ENCODE measurements around the gene HMG20B. TPM values are rescaled to one million over a fixed set of nuclear protein-coding genes. Genes with fewer than 3 reads are reported as not detected.

The HMG20B gene
- total RNA-seq, 2 experiments from 2014 or later, result 68.1 to 78.5 TPM

DNA sequence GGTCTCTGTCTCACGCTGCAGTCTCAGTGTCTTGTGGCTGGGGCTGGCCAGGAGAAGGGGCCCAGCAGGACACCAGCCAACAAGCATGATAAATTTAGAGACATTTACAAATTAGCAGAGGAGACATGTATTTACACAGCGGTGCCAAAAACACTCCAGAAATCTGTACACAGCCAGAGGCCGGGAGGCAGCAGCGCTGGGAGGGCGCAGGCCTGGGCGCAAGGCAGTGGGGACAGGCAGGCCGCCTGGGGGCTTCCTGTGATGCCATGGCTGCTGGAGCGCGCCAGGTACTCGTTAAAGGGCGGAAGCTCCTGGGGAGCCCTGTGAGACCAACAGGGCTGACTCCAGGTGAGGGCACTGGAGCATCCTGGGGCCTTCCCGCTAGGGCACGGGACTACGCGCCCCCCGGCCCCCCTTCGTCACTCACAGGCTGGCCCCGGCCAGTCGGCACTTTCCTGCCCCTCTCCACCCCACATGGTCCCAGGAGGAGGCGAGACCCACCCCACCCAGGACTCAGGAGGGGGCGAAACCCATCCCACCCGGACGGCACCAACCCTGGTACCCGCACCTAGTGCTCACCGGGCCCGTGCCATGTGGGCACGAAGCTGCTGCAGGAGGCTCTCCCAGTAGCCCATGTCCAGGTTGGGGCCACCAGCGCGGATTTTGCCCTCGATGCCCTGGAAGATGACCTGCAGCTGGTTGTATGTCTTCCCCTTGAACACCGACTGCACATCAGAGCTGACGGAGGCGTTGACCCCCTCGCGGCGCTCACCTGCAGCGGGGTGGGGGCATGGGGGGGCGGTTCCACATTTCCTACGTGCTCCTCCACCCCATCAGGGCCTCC, 41.3 kb downstream of the HMG20B start:
- DNase-seq, result no peak
- no peaks in the 10 kb centered on the region for H3K9me3 Mint-ChIP-seq
- no peak overlapping the region for H3K27ac Mint-ChIP-seq
- H3K4me3 Mint-ChIP-seq, result no peak overlapping the region
- CTCF ChIA-PET, result no interaction called here
- H3K27me3 Mint-ChIP-seq, result no peaks in the 10 kb centered on the region
- H3K4me1 Mint-ChIP-seq (ENCODE audit: low read depth), result no peaks in the 10 kb centered on the region
- intact Hi-C loops (cut with micrococcal nuclease), result no loop called here
- H3K36me3 Mint-ChIP-seq, result peaks cover 6% of the 10 kb centered on the region
- POLR2A ChIA-PET, result no interaction called here

DNA sequence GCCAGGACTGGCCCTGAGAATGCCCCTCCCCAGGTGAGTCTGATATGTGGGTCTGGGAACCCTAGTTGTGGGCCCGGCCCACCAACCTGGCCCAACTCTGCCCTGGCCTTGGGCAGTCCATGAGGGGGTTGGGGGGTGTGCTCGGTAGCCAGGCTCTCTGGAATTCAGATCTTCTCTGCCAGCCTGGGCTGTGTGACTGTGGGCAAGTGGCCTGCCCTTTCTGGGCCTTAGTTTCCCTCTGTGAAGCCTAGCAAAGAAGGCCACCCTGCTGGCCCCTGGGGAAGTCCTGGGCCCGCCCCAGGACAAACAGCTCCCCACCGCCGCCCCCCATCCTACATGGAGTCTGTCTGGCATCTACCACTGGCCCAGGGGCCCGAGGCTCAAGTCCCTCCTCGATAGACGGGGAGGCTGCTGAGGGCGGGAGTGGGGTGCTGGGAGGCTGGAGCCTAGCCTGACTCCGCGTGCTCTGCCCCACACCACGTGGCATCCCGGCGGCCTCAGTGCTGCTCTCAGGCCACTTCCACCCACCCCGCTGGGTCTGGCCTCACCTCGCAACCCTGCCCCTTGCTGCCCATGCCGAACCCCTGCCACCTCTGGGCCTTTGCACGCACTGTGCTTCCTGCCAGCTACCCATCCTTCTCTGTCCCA, 42.2 kb downstream of the HMG20B start:
- intact Hi-C loops (cut with micrococcal nuclease), result no loop called here
- DNase-seq, result no peak
- H3K4me3 Mint-ChIP-seq, result no peak overlapping the region
- peaks cover 7% of the 10 kb centered on the region for H3K36me3 Mint-ChIP-seq
- no peaks in the 10 kb centered on the region for H3K9me3 Mint-ChIP-seq
- H3K27me3 Mint-ChIP-seq, result no peaks in the 10 kb centered on the region
- no peak overlapping the region for H3K27ac Mint-ChIP-seq
- H3K4me1 Mint-ChIP-seq (ENCODE audit: low read depth), result no peaks in the 10 kb centered on the region
- ChIA-PET CTCF (no interaction called here), POLR2A (no interaction called here)

DNA sequence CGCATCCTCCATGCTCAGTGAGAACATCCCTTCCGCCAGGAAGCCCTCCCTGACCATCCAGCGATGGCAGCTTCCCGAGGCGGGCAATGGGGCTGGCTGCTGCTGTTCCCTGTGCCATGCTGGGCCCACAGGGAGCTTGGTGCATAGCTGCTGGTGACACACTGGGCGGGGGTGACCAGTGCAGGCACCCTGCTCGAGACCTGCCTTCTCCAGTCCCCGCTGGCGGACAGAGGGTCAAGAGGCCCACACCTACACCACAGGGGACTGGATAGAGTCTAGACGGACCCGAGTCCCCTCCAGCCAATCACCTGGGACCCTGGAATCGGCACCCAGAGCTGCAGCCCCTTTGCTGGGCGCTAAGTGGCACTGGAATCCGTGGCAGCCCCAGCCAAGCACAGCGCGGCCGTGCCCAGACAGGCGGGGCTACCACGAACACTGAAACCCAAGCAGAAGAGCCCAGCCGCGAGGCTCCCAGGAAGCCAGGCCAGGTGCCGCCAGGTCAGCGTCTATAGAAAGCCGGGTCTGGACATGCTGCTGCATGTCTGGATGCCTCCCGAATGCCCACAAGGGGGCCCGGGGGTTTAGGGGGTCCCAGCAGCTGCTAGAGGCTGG, 42.9 kb downstream of the HMG20B start:
- H3K27ac Mint-ChIP-seq, result no peak overlapping the region
- ChIA-PET CTCF (no interaction called here), POLR2A (no interaction called here)
- intact Hi-C loops (cut with micrococcal nuclease), result no loop called here
- peaks cover 7% of the 10 kb centered on the region for H3K36me3 Mint-ChIP-seq
- DNase-seq, result no peak
- no peaks in the 10 kb centered on the region for H3K9me3 Mint-ChIP-seq
- H3K4me1 Mint-ChIP-seq (ENCODE audit: low read depth), result no peaks in the 10 kb centered on the region
- H3K27me3 Mint-ChIP-seq, result no peaks in the 10 kb centered on the region
- no peak overlapping the region for H3K4me3 Mint-ChIP-seq

DNA sequence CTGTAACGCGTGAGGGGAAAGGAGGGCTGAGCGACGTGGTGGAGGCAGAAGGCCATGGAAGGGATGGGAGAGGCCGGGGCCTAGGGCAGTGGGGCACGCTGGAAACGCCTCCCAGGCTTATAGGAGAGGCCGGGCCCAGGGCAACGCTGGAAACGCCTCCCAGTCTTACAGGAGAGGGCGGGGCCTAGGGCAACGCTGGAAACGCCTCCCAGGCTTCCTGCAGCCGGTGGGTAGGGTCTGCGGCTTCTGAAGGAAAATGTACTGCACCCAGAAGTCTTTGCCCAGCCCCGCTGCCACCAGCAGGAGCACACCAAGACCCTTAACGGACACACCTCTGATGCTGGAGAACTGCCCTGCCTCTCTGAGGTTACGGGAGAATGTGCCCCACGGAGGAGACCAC, 44.7 kb downstream of the HMG20B start:
- no peak overlapping the region for H3K27ac Mint-ChIP-seq
- DNase-seq, result no peak

DNA sequence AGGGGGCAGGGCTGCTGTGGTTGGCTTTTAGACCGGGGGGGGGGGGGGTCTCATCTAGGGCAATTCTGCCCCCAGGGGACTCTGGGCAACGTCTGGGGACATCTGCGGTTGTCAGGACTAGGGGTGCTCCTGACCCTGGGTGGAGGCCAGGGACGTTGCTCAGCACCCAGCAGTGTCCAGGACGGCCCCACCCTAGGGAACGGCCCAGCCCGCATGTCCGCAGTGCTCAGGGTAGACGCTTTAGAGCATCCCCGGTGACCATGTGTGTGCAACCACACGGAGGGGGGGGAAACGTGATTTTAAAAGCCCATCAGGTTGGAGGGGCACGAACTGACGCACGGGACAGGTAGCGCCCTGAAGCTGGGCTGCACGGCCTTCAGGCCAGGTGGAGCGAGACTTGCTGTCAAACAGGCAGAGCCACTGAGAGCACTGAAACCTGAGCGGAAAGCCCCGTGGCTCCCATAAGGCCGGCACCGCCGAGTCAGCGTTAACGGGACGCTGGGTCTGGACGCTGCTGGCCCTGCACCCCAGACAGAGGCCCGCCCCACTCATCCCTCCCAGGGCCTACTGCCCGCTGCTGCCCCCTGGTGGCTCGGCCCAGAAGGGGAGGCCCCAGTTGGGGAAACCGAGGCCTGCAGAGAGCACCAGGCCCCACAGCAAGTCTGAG, 45.5 kb downstream of the HMG20B start:
- intact Hi-C loops (cut with micrococcal nuclease), result loop anchor here (1.0 kb wide), 1 partner anchor 73 kb away; no protein-coding TSS in a partner anchor

More for the DNA sequence above, 44.7 kb downstream of the HMG20B start:
- CTCF ChIA-PET, result interaction anchor here (2.2 kb wide), 1 partner anchor 72 kb away, joined by 5 read pairs; no protein-coding TSS in a partner anchor
- no peaks in the 10 kb centered on the region for H3K4me1 Mint-ChIP-seq (ENCODE audit: low read depth)
- H3K27me3 Mint-ChIP-seq, result no peaks in the 10 kb centered on the region
- intact Hi-C loops (cut with micrococcal nuclease), result no loop called here
- POLR2A ChIA-PET, result no interaction called here
- H3K36me3 Mint-ChIP-seq, result peaks cover 3% of the 10 kb centered on the region
- H3K4me3 Mint-ChIP-seq, result no peak overlapping the region
- H3K9me3 Mint-ChIP-seq, result no peaks in the 10 kb centered on the region

DNA sequence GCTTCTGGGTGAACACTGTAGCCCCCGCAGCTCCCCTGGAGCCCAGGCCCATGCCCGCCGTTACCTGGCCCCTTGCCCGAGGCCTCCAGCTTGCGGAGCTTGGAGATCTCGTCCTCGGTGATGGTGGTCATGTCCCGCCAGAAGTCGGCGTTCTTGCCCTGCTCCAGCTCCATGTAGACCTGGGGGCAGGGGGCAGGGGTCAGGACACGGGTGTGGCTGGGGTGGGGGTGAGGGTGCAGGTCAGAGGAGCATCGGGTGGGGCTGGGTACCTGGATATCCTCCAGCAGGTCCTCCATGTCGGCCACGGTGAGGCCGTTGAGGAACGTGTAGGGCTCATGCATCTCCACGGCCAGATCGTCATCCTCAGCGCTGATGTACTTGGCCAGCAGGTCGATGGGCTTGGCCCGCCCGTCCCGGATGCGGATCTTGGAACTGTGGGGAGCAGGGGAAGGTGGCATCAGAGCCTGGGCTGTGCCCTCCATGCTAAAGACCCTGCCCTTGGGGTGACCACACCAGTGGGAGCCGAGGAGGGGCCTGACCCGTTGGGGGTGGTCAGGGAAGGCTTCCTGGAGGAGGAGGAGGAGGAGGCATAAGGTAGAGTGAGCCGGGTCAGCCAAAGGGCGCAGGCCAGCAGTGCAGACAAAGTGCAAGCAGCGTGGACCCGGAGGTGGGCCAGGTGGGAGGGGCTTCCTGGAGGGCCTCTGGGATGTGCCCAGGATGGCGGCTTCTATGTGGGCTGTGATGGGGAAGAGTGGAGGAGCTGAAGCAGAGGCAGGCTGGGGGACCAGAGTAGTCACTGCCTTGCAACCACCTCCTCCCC, 46.3 kb downstream of the HMG20B start:
- Mint-ChIP-seq H3K9me3 (no peaks in the 10 kb centered on the region), H3K27me3 (no peaks in the 10 kb centered on the region), H3K36me3 (peaks cover 1% of the 10 kb centered on the region), H3K27ac (no peak overlapping the region), H3K4me3 (no peak overlapping the region), H3K4me1 (ENCODE audit: low read depth) (peaks cover under 1% of the 10 kb centered on the region)
- intact Hi-C loops (cut with micrococcal nuclease), result loop anchor here (1.0 kb wide), 1 partner anchor 74 kb away; no protein-coding TSS in a partner anchor
- ChIA-PET POLR2A (no interaction called here), CTCF (interaction anchor here (0.7 to 2.2 kb wide), 6 partner anchors 33 to 80 kb away, joined by 3 to 5 read pairs (median 3); no protein-coding TSS in a partner anchor)
- DNase-seq, result no peak

More for the DNA sequence above, 45.5 kb downstream of the HMG20B start:
- no peaks in the 10 kb centered on the region for H3K27me3 Mint-ChIP-seq
- no peak overlapping the region for H3K4me3 Mint-ChIP-seq
- no peaks in the 10 kb centered on the region for H3K9me3 Mint-ChIP-seq
- POLR2A ChIA-PET, result no interaction called here
- peaks cover 3% of the 10 kb centered on the region for H3K36me3 Mint-ChIP-seq
- DNase-seq, result peak; percentile 68
- no peaks in the 10 kb centered on the region for H3K4me1 Mint-ChIP-seq (ENCODE audit: low read depth)
- CTCF ChIA-PET, result interaction anchor here (0.9 to 2.2 kb wide), 4 partner anchors 34 to 73 kb away, joined by 3 to 5 read pairs (median 3); no protein-coding TSS in a partner anchor
- no peak overlapping the region for H3K27ac Mint-ChIP-seq

DNA sequence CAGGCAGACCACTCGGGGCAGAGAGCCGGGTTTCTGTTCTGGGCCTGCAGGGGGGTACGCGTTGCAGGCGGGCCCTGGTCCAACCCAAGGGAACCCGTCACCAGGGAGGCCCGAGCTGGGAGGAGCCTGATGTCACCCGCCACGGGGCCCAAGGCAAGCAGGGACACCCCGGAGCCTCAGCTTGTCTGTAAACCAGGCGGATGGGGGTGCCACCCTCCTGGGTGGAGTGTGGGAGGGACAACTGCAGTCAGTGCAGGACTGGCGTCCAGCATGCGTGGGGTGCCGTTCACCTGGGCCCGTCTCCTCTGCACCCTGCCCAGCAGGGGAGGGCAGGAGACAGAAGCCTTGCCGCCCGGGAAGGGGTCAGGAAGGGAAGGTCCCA, 46.9 kb downstream of the HMG20B start:
- ChIA-PET POLR2A (no interaction called here), CTCF (interaction anchor here (0.7 to 1.5 kb wide), 2 partner anchors 33 to 79 kb away, joined by 3 to 4 read pairs; no protein-coding TSS in a partner anchor)
- Mint-ChIP-seq H3K36me3 (peaks cover 1% of the 10 kb centered on the region), H3K27ac (no peak overlapping the region), H3K4me1 (ENCODE audit: low read depth) (peaks cover 7% of the 10 kb centered on the region), H3K9me3 (no peaks in the 10 kb centered on the region), H3K4me3 (no peak overlapping the region), H3K27me3 (no peaks in the 10 kb centered on the region)
- no peak for DNase-seq
- intact Hi-C loops (cut with micrococcal nuclease), result no loop called here

DNA sequence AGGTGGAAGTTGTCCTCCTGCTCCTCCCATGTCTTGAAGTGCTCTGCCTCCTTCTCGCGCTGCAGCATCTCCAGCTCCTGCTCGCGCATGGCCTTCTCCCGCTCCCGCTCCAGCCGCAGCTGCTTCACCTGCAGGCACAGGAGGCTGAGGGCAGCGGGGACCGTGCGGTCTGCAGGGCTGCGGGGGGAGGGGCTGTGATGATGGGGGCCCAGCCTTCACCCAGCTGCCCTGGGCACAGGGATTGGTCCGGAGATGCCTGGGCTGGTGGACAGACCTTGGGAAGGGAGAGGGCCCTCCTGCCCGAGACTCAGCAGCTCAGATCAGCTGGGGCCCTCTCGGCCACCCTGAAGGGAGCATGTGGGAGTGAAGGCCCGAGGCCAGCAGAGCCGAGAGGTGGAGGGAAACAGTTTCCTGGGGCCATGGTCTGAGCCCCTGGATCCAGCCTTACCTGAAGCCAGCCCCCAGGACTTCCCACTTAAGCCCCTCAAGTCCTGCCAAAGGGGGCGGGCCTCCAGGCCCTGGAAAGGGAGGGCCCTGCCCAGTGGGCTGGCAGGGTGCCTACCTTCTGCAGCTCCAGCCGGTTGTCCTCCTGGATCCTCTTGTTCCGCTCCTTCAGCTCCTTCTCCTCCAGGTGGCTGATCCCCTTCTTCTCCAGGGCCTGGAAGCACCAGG, 47.5 kb downstream of the HMG20B start:
- DNase-seq, result no peak
- Mint-ChIP-seq H3K4me3 (no peak overlapping the region), H3K36me3 (peaks cover 1% of the 10 kb centered on the region), H3K9me3 (no peaks in the 10 kb centered on the region), H3K4me1 (ENCODE audit: low read depth) (peaks cover 11% of the 10 kb centered on the region), H3K27ac (no peak overlapping the region), H3K27me3 (no peaks in the 10 kb centered on the region)
- ChIA-PET CTCF (interaction anchor here (0.7 to 1.5 kb wide), 2 partner anchors 34 to 79 kb away, joined by 3 to 4 read pairs; no protein-coding TSS in a partner anchor), POLR2A (no interaction called here)
- intact Hi-C loops (cut with micrococcal nuclease), result no loop called here

DNA sequence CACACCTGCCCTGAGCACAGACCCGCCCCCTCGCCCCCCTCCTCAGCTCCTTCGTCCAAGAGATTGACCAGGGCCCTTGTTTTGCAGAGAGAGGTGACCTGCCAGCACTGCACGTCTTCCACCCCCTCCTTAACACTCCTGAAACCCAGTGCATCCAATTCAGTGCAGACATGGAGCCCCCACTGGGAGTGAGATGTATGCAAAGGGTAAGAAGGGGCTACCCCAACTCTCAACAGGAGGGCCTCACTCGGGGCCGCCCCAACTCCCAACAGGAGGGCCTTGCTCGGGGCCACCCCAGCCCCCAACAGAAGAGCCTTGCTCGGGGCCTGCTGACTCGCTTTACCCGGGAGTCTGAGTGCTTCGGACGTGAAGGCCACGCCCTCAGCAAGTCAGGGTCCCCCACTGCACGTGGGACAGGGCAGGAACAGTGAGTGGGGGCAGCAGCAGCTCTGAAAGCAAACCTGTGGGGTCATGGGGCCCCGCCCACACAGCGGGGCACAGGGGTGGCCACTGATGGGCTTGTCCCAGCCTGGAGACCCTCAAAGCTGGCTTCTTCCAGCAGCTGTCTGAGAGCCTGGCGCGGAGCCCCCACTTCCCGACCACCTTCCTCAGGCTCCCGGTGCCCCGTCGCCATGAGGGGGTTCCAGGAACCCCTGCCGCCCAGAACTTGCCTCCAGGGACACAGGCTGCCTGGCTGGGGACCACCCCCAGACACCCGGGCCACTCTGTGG, 48.2 kb downstream of the HMG20B start:
- ChIA-PET CTCF (no interaction called here), POLR2A (no interaction called here)
- peaks cover 1% of the 10 kb centered on the region for H3K36me3 Mint-ChIP-seq

DNA sequence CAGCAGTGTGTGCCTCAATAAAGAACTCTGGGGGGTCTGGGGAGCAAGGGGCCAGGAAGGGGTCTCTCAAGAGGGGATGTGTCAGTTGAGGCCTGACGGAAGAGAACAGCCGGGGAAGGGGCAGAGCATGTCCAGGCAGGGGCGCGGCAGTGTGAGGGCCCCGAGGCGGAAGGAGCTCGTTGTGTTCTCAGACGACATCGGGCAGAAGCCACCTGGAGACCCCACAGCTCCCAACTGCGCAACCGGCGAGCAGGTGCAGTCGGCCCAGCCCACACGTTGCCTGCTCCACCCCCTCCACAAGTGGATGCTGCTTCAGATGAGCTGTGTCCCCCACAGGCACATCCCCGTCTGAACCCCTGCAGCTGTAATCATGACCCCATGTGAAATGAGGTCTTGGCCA, 48.9 kb downstream of the HMG20B start:
- H3K36me3 Mint-ChIP-seq, result peaks cover 1% of the 10 kb centered on the region
- CTCF ChIA-PET, result no interaction called here
- H3K27ac Mint-ChIP-seq, result no peak overlapping the region
- intact Hi-C loops (cut with micrococcal nuclease), result no loop called here
- no peaks in the 10 kb centered on the region for H3K9me3 Mint-ChIP-seq
- H3K27me3 Mint-ChIP-seq, result no peaks in the 10 kb centered on the region
- peaks cover 20% of the 10 kb centered on the region for H3K4me1 Mint-ChIP-seq (ENCODE audit: low read depth)
- DNase-seq, result no peak
- POLR2A ChIA-PET, result no interaction called here
- H3K4me3 Mint-ChIP-seq, result no peak overlapping the region

More for the DNA sequence above, 48.2 kb downstream of the HMG20B start:
- no peak for DNase-seq
- intact Hi-C loops (cut with micrococcal nuclease), result no loop called here
- no peaks in the 10 kb centered on the region for H3K9me3 Mint-ChIP-seq
- no peak overlapping the region for H3K4me3 Mint-ChIP-seq
- H3K27me3 Mint-ChIP-seq, result no peaks in the 10 kb centered on the region
- no peak overlapping the region for H3K27ac Mint-ChIP-seq
- peaks cover 15% of the 10 kb centered on the region for H3K4me1 Mint-ChIP-seq (ENCODE audit: low read depth)

Data from activated CD4-positive, alpha-beta memory T cell treated with anti-CD3 and anti-CD28 coated beads for 36 hours (primary cell).